DND-41 (cell line): ENCODE measurements around the gene AKR7A2.

Source experiments
- ATAC-seq: fragments of 200-7000 bp; cut with Tn5 transposase; 3 replicates; pipeline ENCODE4 v1.9.1; 2021; ENCODE audit warnings: low read depth; ENCODE audit not compliant: insufficient read depth
- DNase-seq: peaks from one replicate; pipeline ENCODE4 v3.0.0-alpha.2; 2020
- H2AFZ ChIP-seq: 2 replicates; pipeline ENCODE4 v1.6.0; 2012; ENCODE audit warnings: low read depth, low read length
- H3K27ac ChIP-seq: 2 replicates; pipeline ENCODE4 v1.5.1; 2012; ENCODE audit warnings: low read length, inconsistent platforms
- H3K27me3 ChIP-seq: fragments of 200-600 bp; sonication (generic); 2 replicates; pipeline ENCODE4 v1.6.0; 2012; ENCODE audit warnings: low read length, mild to moderate bottlenecking, inconsistent platforms; ENCODE audit not compliant: insufficient read depth, poor library complexity
- H3K36me3 ChIP-seq: 2 replicates; pipeline ENCODE4 v1.5.1; 2012; ENCODE audit warnings: low read length, inconsistent platforms; ENCODE audit not compliant: insufficient read depth
- H3K4me1 ChIP-seq: 2 replicates; pipeline ENCODE4 v1.5.1; 2012; ENCODE audit warnings: mild to moderate bottlenecking, low read length; ENCODE audit not compliant: insufficient read depth
- H3K4me2 ChIP-seq: 2 replicates; pipeline ENCODE4 v1.6.0; 2012; ENCODE audit warnings: mild to moderate bottlenecking, moderate library complexity, low read length, inconsistent platforms; ENCODE audit not compliant: insufficient read depth
- H3K4me3 ChIP-seq, 2 experiments: fragments of 200-600 bp in 1 of 2; shearing (Covaris generic) in 1 of 2; 2 replicates each; pipeline ENCODE4 v1.5.1; 2012 to 2016; ENCODE audit warnings: inconsistent platforms in 2 of 2, low read length in 2 of 2, mild to moderate bottlenecking in 2 of 2, low read depth in 1 of 2, moderate library complexity in 1 of 2
- H3K79me2 ChIP-seq: 2 replicates; pipeline ENCODE4 v1.6.0; 2012; ENCODE audit warnings: low read length, inconsistent platforms; ENCODE audit not compliant: insufficient read depth
- H3K9ac ChIP-seq: 2 replicates; pipeline ENCODE4 v1.6.0; 2012; ENCODE audit warnings: low read depth, mild to moderate bottlenecking, inconsistent platforms, low read length, moderate library complexity
- H3K9me3 ChIP-seq: 2 replicates; pipeline ENCODE4 v1.5.1; 2012; ENCODE audit warnings: low read length, moderate library complexity, mild to moderate bottlenecking, inconsistent platforms; ENCODE audit not compliant: insufficient read depth, severe bottlenecking
- H4K20me1 ChIP-seq: 2 replicates; pipeline ENCODE4 v1.6.0; 2012; ENCODE audit warnings: low read length; ENCODE audit not compliant: insufficient read depth
- EZH2 ChIP-seq: IDR thresholded peaks from 3 replicates; pipeline ENCODE4 v1.6.1; 2012; ENCODE audit warnings: borderline replicate concordance, low read depth, mild to moderate bottlenecking, moderate library complexity, low read length, inconsistent platforms; ENCODE audit not compliant: severe bottlenecking
- TF ChIP-seq, protein P1 (sequence below): IDR thresholded peaks from 2 replicates; pipeline ENCODE4 v1.5.1; 2012; ENCODE audit warnings: borderline replicate concordance, low read length, moderate library complexity, mild to moderate bottlenecking; ENCODE audit not compliant: poor library complexity, severe bottlenecking; ENCODE audit errors: extremely low read depth

AKR7A2 gene

DNA sequence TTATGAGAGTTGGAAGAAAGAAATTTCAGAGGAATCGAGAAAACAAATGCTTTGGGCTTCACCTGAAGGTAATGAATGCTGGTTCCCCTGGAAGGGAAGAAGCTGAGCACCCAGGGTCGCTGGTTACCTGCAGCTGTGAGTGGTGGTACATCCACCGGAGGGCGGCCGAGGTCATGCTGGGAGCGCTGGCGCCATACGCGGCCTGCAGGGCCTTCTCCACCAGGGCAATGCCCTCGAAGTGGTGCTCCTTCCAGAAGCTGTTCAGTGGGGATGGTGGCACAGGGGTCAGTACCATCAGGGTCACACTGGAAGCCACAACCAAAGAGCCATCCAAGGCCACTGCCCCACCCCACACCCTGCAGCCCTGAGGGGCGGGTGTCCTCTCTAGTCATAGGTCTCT, 43.5 kb downstream of the AKR7A2 start:
- no peaks in the 10 kb centered on the region for H3K36me3 ChIP-seq
- H3K79me2 ChIP-seq = no peaks in the 10 kb centered on the region
- H2AFZ ChIP-seq = no peak overlapping the region
- H3K4me2 ChIP-seq = no peak overlapping the region
- H3K9ac ChIP-seq = no peak overlapping the region
- H4K20me1 ChIP-seq = no peaks in the 10 kb centered on the region
- no peaks in the 10 kb centered on the region for H3K27me3 ChIP-seq
- no peak for TF ChIP-seq EZH2
- TF ChIP-seq, protein P1, sequence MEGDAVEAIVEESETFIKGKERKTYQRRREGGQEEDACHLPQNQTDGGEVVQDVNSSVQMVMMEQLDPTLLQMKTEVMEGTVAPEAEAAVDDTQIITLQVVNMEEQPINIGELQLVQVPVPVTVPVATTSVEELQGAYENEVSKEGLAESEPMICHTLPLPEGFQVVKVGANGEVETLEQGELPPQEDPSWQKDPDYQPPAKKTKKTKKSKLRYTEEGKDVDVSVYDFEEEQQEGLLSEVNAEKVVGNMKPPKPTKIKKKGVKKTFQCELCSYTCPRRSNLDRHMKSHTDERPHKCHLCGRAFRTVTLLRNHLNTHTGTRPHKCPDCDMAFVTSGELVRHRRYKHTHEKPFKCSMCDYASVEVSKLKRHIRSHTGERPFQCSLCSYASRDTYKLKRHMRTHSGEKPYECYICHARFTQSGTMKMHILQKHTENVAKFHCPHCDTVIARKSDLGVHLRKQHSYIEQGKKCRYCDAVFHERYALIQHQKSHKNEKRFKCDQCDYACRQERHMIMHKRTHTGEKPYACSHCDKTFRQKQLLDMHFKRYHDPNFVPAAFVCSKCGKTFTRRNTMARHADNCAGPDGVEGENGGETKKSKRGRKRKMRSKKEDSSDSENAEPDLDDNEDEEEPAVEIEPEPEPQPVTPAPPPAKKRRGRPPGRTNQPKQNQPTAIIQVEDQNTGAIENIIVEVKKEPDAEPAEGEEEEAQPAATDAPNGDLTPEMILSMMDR = no peak
- H3K4me3 ChIP-seq = no peak overlapping the region
- H3K9me3 ChIP-seq = no peaks in the 10 kb centered on the region
- no peaks in the 10 kb centered on the region for H3K4me1 ChIP-seq
- no peak for ATAC-seq
- H3K27ac ChIP-seq = no peak overlapping the region
- DNase-seq = no peak

- Histone ChIP-seq H3K27ac (no peak overlapping the region), H3K9me3 (no peaks in the 10 kb centered on the region), H3K4me2 (no peak overlapping the region), H3K36me3 (peaks cover 30% of the 10 kb centered on the region), H4K20me1 (peaks cover 20% of the 10 kb centered on the region; the same call in 1 of the 2 replicates), H3K79me2 (no peaks in the 10 kb centered on the region), H3K4me3 (no peak overlapping the region), H3K27me3 (no peaks in the 10 kb centered on the region), H3K4me1 (no peaks in the 10 kb centered on the region), H3K9ac (no peak overlapping the region), H2AFZ (no peak overlapping the region)
- TF ChIP-seq EZH2 = no peak
- TF ChIP-seq, protein P1 = no peak
- ATAC-seq (no peak), DNase-seq (no peak)
These were observed 49.2 kb downstream of the AKR7A2 start for GRCh38 chr1:19262744-19263143.

DNA sequence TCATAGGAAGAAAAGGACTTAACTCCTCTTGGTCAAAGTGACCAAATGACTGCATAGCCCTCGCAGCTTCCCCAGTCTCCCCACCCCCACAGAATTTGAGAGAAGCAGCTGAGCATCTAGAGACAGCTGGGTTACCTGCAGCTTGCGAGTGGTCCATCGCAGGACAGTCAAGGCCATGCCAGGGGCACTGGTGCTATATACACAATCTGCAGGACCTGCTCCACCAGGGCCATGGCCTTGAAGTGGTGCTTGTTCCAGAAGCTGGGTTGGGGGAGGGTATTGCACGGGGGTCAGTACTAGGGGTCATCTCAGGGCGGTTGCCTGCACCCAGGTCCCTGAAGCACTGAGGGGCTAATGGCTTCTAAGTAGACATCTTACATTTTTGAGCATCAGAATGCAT, 49.9 kb downstream of the AKR7A2 start:
- peak; percentile 30; the same call in 1 of the 3 replicates for ATAC-seq
- H3K36me3 ChIP-seq = peaks cover 37% of the 10 kb centered on the region

More for the DNA sequence above, 49.9 kb downstream of the AKR7A2 start:
- Histone ChIP-seq H2AFZ (no peak overlapping the region), H3K4me3 (no peak overlapping the region), H3K4me2 (no peak overlapping the region), H3K9me3 (no peaks in the 10 kb centered on the region), H4K20me1 (peaks cover 25% of the 10 kb centered on the region; the same call in 1 of the 2 replicates), H3K27ac (no peak overlapping the region), H3K27me3 (no peaks in the 10 kb centered on the region), H3K79me2 (peaks cover 3% of the 10 kb centered on the region; the same call in 1 of the 2 replicates), H3K4me1 (no peaks in the 10 kb centered on the region), H3K9ac (no peak overlapping the region)
- no peak for DNase-seq
- TF ChIP-seq, protein P1 = no peak
- TF ChIP-seq EZH2 = no peak
